NCI-H526 (cell line): ENCODE data around the gene CRYBA4.
"Not testable (repeated sequence)": the region's sequence is repeated elsewhere in the genome, so short reads cannot be mapped to it uniquely, and the experiment has no call there.

ENCODE experiments used
- DNase-seq, 2 experiments: peaks; one replicate each; lab custom pipeline; 2025; lab: John Stamatoyannopoulos, UW

CRYBA4 gene

DNA sequence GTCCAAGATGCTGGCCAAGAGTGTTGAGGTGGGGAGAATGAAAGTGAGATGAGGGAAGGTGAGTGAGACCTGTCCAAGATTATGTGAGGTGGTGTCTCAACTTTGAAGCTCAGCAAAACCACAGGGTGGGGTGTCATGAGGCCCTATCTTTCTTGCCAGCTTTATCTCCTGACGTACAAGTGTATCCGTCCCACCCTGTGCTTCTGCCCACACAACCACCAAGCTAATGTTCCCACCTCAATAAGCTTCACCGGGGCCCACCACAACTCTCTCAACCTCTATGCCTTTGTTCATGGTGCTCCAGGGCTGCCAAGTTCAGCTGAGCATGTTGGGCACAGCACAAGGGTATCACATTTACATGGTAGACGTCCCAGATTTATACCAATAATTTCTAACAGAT, 24.7 kb upstream of the CRYBA4 start:
- DNase-seq = no peak

DNA sequence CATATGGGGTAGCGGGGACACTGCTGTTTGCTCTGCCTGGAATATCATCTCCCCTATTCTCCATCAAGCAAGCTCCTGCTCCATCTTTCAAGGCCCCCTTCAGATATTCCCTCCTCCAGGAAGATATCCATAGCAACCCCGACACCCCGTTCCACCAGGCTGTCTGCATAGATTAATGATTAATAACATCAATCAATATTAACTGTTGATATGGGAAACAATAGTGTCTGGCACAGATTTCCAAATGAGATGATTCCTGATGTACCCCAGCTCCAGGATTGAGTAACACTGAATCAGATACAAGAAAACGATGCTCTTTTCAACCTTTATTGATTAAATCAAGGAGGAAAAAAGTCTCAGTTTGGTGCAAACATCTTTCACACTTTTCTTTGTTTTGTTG, 24.3 kb upstream of the CRYBA4 start:
- DNase-seq = no peak

- no peak for DNase-seq
Measured at GRCh38 chr22:26599505-26599904, 22.3 kb upstream of the CRYBA4 start.

DNA sequence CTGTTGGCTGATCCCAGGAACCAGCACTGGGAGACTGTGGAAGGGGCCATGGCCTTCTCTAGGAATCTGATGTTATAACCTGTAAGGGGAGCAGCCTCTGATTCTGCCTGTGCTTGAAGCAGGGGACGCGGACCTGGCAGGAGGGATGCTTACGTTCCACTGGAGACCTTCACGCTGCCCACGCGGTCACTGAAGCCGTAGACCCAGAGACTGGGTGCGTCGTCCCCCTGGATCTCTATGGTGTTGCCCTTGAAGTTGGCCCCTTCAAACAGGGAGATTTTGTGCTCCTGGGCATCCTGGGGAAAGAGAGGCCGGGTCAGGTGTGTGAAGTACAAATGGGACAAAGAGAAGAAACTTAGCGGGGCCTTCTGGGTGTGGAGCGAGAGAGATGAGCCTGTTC, 20.0 kb upstream of the CRYBA4 start:
- DNase-seq = no peak

DNA sequence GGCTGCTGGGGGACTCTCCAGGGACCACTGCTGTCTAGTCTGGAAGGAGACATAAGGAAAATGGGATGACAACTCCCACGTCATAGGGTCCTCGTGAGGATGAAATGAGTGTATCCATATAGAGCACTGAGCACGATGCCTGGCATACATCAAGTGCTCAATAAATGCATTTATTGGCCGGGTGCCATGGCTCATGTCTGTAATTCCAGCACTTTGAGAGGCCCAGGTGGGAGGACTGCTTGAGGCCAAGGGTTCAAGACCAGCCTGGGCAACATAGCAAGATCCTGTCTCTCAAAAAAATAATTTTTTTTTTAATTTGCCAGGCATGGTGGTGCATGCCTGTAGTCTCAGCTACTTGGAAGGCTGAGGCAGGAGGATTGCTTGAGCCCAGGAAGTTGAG, 19.6 kb upstream of the CRYBA4 start:
- DNase-seq = no peak

DNA sequence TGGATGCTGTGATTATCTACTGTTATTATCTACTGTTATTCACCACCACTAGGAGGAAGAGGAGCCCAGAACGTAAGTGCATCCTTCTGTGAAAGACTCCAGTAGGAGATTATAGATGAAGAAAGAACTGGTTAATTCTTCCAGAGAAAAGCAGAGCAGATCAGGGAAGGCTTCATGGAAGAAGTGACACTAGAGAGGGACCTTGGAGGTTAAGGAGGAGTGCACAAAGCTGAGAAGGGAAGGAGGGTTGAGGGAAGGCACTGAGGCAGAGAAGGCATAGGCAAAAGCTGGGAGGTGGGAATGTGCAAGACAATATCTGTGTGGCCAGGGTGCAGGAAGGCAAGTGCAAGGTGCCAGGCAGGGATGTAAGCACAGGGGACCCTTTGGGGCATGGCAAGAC, 17.4 kb upstream of the CRYBA4 start:
- DNase-seq = no peak

DNA sequence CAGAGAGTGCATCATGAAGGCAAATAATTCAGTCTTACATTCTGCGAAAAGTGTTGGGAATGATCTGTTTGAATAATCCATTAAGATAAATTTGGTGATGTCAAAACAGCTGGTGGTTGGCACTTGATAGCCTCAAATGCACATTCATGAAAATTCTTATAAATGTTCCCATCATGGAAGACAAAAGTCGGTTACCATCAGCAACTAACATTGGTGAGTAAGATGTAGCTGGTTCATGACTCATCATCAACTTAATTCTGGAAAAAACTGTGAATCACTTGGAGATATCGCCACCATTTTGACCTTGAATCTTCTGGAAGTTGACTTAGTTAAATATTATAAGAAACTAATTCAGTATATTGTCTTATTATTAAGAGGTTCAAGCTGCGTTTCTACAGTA, 15.2 kb upstream of the CRYBA4 start:
- DNase-seq = no peak

DNA sequence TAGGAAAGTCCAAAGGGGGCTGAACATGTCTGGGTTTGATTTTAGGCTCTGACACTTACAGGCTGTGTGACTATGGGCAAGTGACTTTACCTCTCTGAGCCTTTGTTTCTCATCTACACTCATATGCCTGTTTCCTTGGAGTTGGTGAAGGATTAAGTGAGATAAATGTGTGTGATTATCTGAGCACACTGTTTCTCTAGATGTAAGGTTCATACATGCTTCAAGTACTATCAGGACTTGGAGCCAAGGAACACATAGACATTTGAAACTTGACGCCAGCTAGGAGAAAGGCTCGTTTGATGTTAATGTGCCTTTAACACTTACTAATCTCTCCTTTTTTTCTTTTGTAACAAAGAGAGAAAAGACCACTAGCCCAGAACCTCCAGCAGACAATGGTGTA, 13.6 kb upstream of the CRYBA4 start:
- no peak for DNase-seq

- no peak for DNase-seq
Measured at GRCh38 chr22:26609287-26609686, 12.5 kb upstream of the CRYBA4 start.

DNA sequence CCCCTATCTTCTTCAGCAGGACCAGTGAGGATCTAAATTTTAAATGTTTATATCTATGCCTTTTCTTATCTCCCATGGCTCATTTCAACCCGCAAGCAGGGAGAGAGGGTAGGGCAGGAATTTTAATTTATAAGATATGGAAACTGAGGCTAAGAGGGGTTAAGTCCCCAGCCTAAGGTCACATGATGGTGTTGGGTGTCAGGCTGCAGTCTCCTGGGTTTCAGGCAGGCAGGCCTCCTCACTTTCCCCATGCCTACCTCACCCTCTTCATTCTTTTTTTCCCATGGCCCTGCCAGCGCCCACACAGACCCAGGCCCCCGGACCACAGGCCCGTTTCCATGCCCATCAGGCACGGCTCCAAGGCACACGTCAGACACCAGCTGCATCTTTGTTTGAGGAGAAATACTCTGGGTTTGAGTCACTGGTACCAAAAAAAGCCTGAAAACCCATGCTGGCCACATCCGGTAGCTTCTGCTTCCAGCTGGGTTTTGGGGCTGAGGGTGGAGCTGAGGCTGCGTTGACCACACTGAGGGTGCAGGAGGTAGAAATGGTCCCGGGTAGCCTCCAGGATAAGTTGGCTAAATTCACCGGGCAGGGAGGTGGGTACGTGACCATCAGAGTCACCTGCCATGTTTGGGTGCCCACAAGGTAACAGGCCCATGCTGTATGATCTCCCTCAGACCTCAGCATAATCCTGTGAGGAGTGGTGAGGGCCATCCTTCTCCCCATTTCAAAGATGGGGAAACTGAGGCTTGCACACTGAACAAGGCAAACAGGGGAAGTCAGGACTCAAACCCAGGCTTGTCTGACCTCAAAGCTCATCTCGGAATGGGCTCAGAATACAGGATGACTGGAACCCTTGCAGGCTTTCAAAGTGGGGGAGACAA, 11.4 kb upstream of the CRYBA4 start:
- no peak for DNase-seq

DNA sequence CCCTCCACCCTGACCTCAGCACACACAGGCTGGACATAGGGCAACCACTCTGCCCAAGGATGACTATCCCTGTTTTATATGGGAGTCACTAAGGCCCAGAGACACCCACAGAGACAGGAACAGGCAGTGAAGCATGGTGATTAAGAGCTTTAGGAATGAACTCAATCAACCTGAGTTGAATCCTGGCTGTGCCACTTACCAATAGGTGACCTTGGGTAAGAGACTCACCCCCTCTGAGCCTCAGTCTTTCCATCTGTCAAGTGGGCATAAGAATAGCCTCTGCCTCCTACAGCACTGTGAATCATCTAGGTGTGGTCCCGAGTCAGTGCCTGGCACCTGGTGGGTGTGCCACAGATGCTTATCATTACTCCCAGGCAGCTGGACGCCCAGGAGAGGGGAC, 10.8 kb upstream of the CRYBA4 start:
- no peak for DNase-seq

DNA sequence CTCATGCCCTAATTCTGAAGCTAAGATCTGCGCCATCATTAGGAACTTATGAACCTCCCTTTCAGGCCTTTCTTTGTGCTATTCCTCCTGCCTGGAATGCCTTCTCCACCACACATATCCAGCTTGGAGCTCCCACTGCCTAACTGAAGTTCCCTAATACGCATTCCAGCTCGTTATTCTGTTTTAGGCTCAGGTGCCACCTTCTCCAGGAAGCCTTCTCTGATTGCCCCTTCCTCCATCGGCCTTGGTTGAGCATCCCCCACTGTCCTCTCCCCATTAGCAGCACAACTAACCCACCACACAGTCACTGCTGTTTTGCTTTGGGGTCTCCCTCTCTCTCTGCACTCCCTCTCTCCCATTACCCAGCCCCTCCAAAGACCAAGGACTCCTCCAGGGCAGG, 9.1 kb upstream of the CRYBA4 start:
- DNase-seq = no peak

- DNase-seq = not testable (repeated sequence)
Measured at GRCh38 chr22:26613753-26614152, 8.0 kb upstream of the CRYBA4 start.

DNA sequence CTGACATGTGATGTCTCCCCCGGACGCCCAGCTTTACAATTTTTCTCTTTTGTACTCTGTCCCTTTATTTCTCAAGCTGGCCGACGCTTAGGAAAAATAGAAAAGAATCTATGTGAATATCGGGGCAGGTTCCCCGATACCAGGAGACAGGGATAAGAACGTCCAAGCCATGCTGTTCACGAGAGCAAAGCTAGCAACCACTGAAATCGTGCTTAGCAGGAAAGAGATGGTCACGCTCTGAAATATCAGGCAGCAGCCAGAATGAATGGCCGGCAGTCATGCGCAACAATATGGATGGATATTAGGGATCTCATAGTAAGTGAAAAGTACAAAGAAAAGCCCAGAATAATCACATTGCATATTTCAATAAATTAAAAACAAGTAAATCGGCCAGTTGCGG, 7.4 kb upstream of the CRYBA4 start:
- no peak for DNase-seq

GRCh38 chr22:26615149-26615548, 6.6 kb upstream of the CRYBA4 start:
- DNase-seq = no peak

- no peak for DNase-seq
Measured at GRCh38 chr22:26615830-26616435, 5.8 kb upstream of the CRYBA4 start.

DNA sequence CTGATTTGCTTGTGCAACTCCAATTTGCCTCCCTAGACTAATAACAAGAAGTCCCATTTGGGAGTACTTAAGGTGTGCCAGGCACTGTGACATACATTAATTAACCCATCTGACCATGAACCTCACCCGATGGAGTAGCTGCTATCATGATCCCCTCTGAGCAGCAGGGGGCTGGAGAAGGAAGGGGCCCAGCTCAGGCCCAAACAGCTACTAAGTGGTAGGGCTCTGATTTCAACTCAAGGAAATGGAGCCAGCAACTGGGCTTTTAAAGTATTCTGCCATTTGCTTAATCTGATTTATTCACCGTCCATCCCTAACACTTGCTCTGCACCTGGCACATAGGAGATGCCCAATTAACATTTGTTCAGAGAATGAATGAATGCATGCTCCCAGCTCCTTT, 5.1 kb upstream of the CRYBA4 start:
- no peak for DNase-seq

DNA sequence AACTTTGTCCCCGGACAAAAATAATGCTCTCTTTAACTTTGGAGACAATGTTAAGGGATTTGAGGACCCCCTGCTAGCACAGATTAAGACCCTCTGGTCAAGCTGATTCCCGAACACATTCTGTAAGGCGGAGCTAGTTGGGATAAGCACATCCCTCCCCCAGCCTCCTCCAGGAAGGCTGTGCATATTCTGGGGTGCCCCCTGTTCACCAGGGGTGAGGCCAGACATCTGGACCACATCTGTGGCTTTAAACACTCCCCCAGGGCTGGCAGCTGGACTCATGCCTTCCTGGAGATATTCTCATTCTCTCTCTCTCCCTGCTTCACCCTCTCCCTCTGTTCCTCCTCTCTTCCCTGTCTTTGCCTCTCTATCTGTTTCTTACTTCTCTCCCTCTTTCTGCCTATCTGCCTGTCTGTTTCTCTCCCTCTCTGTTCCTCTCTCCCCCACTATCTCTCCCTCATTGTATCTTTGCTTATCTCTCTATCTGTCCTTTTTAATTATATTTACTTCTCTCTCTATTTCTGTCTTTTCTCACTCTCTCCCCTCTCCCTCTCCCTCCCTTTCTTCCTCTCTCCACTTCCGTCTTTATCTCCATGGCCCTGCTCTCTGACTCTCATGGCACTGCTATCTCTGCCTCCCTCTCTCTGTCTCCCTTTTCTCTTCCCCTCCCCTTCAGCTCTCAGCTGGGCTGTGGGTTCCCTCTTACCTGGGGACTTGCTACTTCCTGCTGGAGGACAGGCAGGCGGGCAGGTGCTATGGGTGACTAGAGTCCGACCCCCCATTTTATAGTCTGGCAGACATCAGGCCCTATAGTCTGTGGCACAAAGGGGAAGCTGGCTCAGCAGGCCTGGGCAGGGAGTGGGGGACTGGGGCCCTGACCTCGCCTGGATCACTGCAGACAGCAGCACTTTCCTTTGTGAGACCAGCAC, 4.2 kb upstream of the CRYBA4 start, which contains the start of gene CRYBB1:
TSS of gene CRYBB1 (minus strand) at position 757 of the 929 bp plus-strand sequence. CDS start 1,708 bp downstream, outside the sequence.
- DNase-seq = no peak

- DNase-seq = no peak
Measured at GRCh38 chr22:26618455-26618854, 3.3 kb upstream of the CRYBA4 start.

DNA sequence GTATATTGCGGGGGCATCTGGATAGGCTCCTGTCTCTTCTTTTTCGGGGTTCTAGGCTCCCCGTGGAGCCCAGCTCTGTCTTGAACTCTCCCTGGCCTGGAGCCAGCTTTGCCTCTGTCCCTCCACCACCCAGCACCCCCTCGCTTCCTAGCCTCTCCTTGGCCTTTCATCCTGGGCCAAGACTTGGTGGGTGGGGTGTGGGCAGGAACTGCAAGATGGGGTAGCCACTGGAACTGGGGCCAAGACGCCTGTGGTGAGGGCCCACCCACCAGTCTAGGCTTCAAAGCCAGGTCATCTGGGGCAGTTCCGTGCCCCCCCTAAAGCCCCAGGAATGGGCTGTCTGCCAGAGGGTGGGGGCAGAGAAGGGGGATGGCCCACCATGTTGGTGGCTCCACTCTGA, 2.3 kb upstream of the CRYBA4 start:
- no peak for DNase-seq

- DNase-seq = no peak
Measured at GRCh38 chr22:26620197-26620596, 1.6 kb upstream of the CRYBA4 start.

DNA sequence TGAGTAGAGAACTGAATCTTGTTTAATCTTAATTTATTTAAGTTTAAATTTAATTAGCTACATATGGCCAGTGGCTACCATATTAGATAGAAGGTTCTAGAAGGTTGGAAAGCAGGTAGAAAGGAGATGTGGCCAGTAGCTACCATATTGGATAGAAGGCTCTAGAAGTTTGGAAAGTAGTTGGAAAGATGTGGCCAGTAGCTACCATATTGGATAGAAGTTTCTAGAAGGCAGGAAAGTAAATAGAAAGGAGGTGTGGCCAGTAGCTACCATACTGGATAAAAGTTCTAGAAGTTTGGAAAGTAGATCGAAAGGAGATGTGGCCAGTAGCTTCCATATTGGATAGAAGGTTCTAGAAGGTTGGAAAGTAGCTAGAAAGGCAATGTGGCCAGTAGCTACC, 2.2 kb downstream of the CRYBA4 start:
- DNase-seq = no peak

- DNase-seq = no peak
Measured at GRCh38 chr22:26624803-26625202, 3.0 kb downstream of the CRYBA4 start.
